GM12872 (cell line): ENCODE data around the gene MBNL1.

ENCODE experiments used
- CTCF ChIP-seq: IDR thresholded peaks from 3 replicates; pipeline ENCODE4 v1.5.1; 2011; ENCODE audit warnings: low read depth, mild to moderate bottlenecking, low read length, moderate library complexity; ENCODE audit not compliant: insufficient read depth

Gene MBNL1

DNA sequence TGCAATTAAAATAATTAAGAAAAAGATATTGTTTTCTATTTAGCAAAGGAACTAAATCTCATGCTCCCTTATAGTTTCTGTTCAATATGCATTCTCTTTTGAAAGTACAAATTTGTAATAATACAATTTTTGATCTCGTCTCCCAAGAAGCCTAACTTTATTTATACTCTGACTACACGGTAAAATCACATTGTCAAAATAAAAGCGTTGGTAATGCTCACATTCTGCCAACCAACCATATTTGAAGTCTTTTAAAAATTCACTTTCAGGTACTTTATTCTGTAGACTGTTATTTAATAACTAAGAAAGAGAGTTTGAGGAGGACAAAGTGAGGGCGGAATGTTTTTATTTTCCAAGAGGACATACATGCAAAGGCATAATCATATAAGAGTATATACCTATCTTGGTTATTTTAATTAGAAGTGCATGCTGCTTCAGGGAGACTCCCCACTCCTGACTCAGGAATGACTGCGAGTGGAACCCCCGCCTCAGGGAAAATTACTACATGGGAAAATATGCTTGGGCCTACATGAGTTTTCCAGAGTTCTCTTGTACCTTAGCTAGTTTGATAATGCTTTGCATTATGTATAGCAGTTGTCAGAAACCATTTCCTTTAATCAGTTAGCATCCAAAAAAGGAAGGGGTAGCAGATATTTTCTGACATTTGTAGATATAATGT, 19.3 kb downstream of the MBNL1 start:
- no peak for TF ChIP-seq CTCF

GRCh38 chr3:152288681-152289080, 20.0 kb downstream of the MBNL1 start:
- no peak for TF ChIP-seq CTCF

DNA sequence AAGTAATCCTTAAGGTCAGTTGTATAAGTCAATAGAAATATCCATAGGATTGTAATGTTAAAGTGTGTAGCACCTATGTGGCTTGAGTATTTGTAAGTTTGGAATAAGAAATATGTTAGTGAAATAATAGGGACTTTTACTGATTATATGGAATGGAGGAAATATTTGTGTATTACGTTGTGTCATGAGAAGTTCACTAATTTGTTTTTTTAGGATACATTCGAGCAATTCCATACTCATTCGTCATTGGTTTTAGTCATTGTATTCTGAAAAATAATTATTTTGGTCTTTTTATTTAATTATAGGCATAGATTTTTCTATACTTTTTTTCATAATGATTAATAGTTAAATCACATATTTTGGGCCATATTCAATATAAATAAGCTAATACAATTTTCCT, 21.0 kb downstream of the MBNL1 start:
- no peak for TF ChIP-seq CTCF

- no peak for TF ChIP-seq CTCF
Measured at GRCh38 chr3:152290374-152290773, 21.6 kb downstream of the MBNL1 start.

DNA sequence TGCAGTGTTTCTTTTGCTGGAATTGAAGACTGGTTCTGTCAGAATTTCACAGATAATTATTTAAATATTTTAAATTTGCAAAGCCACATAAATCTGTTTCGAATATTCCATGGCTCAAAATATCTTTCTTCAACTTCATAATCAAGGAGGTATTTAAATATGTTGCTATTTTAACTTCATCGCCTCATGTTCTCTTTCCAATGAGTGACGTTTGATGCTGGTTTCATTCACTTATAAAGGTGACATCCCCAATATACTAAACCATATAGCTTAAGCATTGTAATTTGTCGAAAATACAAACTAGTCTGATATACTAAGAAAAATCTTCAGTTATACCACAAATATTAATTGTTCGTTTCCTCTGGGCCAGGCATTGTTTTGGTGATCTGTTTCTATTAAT, 22.5 kb downstream of the MBNL1 start:
- TF ChIP-seq CTCF: no peak

GRCh38 chr3:152291649-152292066, 22.9 kb downstream of the MBNL1 start:
- TF ChIP-seq CTCF: no peak

DNA sequence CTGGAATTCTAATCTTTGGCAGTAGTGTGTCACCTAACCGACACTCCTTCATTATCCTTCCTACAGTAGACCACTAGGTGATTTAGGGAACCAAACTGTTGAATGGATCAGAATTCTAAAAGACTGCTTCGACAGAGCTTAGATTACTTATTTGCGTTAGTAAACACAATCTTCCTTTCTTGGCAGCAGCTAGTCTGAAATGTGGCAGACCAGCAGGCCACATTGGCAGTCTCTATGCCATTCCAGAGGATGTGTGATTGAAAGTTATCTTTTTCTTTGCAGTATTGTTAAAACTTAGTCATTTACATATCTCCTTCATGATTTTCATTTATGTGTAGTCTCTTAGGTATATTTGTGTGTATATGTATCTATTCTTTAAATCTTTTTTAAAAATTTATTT, 23.6 kb downstream of the MBNL1 start:
- TF ChIP-seq CTCF: no peak
